WTC11 (cell line): Measurements from ENCODE around the gene SSBP2. TPM values are rescaled to one million over a fixed set of nuclear protein-coding genes. Genes with fewer than 3 reads are reported as not detected.
"Not testable (repeated sequence)": the region's sequence is repeated elsewhere in the genome, so short reads cannot be mapped to it uniquely, and the experiment has no call there.

Experiments
- ATAC-seq: fragments of 200-7000 bp; cut with Tn5 transposase; 2 replicates; pipeline ENCODE4 v1.10.0; 2021; ENCODE audit warnings: mild to moderate bottlenecking, moderate library complexity
- CTCF ChIA-PET: fragments of 300-600 bp; sonication (Branson Sonifier 250); formaldehyde crosslinking; loops from one replicate; lab custom pipeline; 2021; ENCODE audit warnings: antibody characterized with exemption; lab: Charles Lee
- POLR2A ChIA-PET: fragments of 350-600 bp; sonication (Branson Sonifier 250); formaldehyde crosslinking; loops from one replicate; lab custom pipeline; 2021; ENCODE audit warnings: antibody characterized with exemption; lab: Charles Lee
- DNase-seq: peaks from one replicate; pipeline ENCODE4 v3.0.0; 2021; ENCODE audit warnings: low spot score
- H3K27ac Mint-ChIP-seq: 2 replicates; pipeline ENCODE4 v1.8.0; 2021; ENCODE audit warnings: mixed read lengths
- H3K27me3 Mint-ChIP-seq: 2 replicates; pipeline ENCODE4 v1.8.0; 2021; ENCODE audit warnings: low read depth, mild to moderate bottlenecking, moderate library complexity, mixed read lengths
- H3K36me3 Mint-ChIP-seq: 2 replicates; pipeline ENCODE4 v1.8.0; 2021; ENCODE audit warnings: mixed read lengths
- H3K4me1 Mint-ChIP-seq: 2 replicates; pipeline ENCODE4 v1.8.0; 2022; ENCODE audit warnings: mixed read lengths
- H3K4me3 Mint-ChIP-seq: 2 replicates; pipeline ENCODE4 v1.8.0; 2021; ENCODE audit warnings: mild to moderate bottlenecking, moderate library complexity, mixed read lengths
- H3K9me3 Mint-ChIP-seq: 2 replicates; pipeline ENCODE4 v1.8.0; 2021; ENCODE audit warnings: mixed read lengths
- CBFB ChIP-seq: sonication (generic); formaldehyde crosslinking; IDR thresholded peaks from 2 replicates; pipeline ENCODE4 v1.8.1; 2022; ENCODE audit warnings: mild to moderate bottlenecking, low read depth, missing genetic modification reagents
- EMX1 ChIP-seq: fragments of 250-450 bp; sonication (Bioruptor Pico); IDR thresholded peaks from 2 replicates; pipeline ENCODE4 v1.8.0; 2021; ENCODE audit warnings: mild to moderate bottlenecking
- FOXK1 ChIP-seq: sonication (generic); formaldehyde crosslinking; IDR thresholded peaks from 2 replicates; pipeline ENCODE4 v1.8.0; 2022; ENCODE audit warnings: mild to moderate bottlenecking, moderate library complexity, missing genetic modification reagents
- FOXP4 ChIP-seq: sonication (generic); formaldehyde crosslinking; IDR thresholded peaks from 2 replicates; pipeline ENCODE4 v1.8.0; 2022; ENCODE audit warnings: mild to moderate bottlenecking, missing genetic modification reagents
- PREB ChIP-seq: sonication (generic); formaldehyde crosslinking; IDR thresholded peaks from 2 replicates; pipeline ENCODE4 v1.8.1; 2022; ENCODE audit warnings: mild to moderate bottlenecking, missing genetic modification reagents, moderate library complexity, borderline replicate concordance
- RELA ChIP-seq: sonication (generic); formaldehyde crosslinking; IDR thresholded peaks from 2 replicates; pipeline ENCODE4 v1.8.1; 2022; ENCODE audit warnings: missing genetic modification reagents, mild to moderate bottlenecking, borderline replicate concordance
- TCF7 ChIP-seq: sonication (generic); formaldehyde crosslinking; IDR thresholded peaks from 2 replicates; pipeline ENCODE4 v1.8.0; 2022; ENCODE audit warnings: mild to moderate bottlenecking, low read depth, missing genetic modification reagents, moderate library complexity
- USF2 ChIP-seq: sonication (generic); formaldehyde crosslinking; IDR thresholded peaks from 2 replicates; pipeline ENCODE4 v1.8.1; 2023; ENCODE audit warnings: mild to moderate bottlenecking, missing genetic modification reagents, moderate library complexity
- total RNA-seq: library from RNA; stranded (reverse); gene quantifications from 3 replicates; pipeline ENCODE4 v1.2.3, GENCODE V29; 2021
- TF ChIP-seq, protein P1 (sequence below): sonication (generic); formaldehyde crosslinking; IDR thresholded peaks from 2 replicates; pipeline ENCODE4 v1.8.1; 2022; ENCODE audit warnings: low read depth, missing genetic modification reagents, borderline replicate concordance
- TF ChIP-seq, protein P2 (sequence below): sonication (generic); formaldehyde crosslinking; IDR thresholded peaks from 2 replicates; pipeline ENCODE4 v1.8.1; 2023; ENCODE audit warnings: mild to moderate bottlenecking, missing genetic modification reagents
- TF ChIP-seq, protein P3 (sequence below): sonication (generic); formaldehyde crosslinking; IDR thresholded peaks from 2 replicates; pipeline ENCODE4 v1.8.0; 2022; ENCODE audit warnings: mild to moderate bottlenecking, missing genetic modification reagents

Gene SSBP2
- total RNA-seq, 1 experiment from 2014 or later: 24.9 TPM

DNA sequence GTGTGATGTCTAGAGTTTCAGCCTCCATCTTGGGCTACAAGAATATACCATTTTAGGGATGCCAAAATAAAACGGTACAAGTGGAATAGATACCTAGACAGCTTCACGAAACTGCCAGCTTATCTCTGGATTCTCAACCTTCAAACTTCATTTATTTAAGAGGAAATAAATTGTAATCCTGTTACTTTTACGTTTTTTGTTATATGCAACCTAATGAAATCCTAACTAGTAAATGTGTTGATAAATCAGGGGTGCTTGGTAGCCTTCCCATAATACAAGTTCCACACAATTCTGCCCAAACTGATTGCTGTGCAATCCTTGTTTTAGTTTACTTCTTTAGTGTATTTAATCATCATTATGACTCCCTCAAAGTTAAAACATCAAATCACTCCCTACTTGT is 75.5 kb downstream of the SSBP2 start:
- peaks cover 3% of the 10 kb centered on the region; the same call in 1 of the 2 replicates for H3K36me3 Mint-ChIP-seq
- ChIA-PET CTCF (no interaction called here), POLR2A (no interaction called here)
- ATAC-seq: no peak
- TF ChIP-seq, protein P1, sequence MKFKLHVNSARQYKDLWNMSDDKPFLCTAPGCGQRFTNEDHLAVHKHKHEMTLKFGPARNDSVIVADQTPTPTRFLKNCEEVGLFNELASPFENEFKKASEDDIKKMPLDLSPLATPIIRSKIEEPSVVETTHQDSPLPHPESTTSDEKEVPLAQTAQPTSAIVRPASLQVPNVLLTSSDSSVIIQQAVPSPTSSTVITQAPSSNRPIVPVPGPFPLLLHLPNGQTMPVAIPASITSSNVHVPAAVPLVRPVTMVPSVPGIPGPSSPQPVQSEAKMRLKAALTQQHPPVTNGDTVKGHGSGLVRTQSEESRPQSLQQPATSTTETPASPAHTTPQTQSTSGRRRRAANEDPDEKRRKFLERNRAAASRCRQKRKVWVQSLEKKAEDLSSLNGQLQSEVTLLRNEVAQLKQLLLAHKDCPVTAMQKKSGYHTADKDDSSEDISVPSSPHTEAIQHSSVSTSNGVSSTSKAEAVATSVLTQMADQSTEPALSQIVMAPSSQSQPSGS (CRISPR knock-in tag): no peak
- TF ChIP-seq, protein P2, sequence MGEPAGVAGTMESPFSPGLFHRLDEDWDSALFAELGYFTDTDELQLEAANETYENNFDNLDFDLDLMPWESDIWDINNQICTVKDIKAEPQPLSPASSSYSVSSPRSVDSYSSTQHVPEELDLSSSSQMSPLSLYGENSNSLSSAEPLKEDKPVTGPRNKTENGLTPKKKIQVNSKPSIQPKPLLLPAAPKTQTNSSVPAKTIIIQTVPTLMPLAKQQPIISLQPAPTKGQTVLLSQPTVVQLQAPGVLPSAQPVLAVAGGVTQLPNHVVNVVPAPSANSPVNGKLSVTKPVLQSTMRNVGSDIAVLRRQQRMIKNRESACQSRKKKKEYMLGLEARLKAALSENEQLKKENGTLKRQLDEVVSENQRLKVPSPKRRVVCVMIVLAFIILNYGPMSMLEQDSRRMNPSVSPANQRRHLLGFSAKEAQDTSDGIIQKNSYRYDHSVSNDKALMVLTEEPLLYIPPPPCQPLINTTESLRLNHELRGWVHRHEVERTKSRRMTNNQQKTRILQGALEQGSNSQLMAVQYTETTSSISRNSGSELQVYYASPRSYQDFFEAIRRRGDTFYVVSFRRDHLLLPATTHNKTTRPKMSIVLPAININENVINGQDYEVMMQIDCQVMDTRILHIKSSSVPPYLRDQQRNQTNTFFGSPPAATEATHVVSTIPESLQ (CRISPR knock-in tag): no peak
- TF ChIP-seq CBFB (CRISPR knock-in tag) (no peak), PREB (CRISPR knock-in tag) (no peak)
- TF ChIP-seq, protein P3, sequence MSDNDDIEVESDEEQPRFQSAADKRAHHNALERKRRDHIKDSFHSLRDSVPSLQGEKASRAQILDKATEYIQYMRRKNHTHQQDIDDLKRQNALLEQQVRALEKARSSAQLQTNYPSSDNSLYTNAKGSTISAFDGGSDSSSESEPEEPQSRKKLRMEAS (CRISPR knock-in tag): no peak
- no peak overlapping the region for H3K27ac Mint-ChIP-seq
- H3K4me3 Mint-ChIP-seq: no peak overlapping the region
- no peak for DNase-seq
- no peaks in the 10 kb centered on the region for H3K27me3 Mint-ChIP-seq
- no peaks in the 10 kb centered on the region for H3K4me1 Mint-ChIP-seq
- peaks cover 7% of the 10 kb centered on the region; the same call in 1 of the 2 replicates for H3K9me3 Mint-ChIP-seq

- TF ChIP-seq FOXP4 (CRISPR knock-in tag) (no peak), USF2 (no peak), EMX1 (CRISPR knock-in tag) (no peak), RELA (CRISPR knock-in tag) (no peak), FOXK1 (no peak), TCF7 (no peak)
- TF ChIP-seq, protein P1 (CRISPR knock-in tag): no peak
- peaks cover 6% of the 10 kb centered on the region for H3K9me3 Mint-ChIP-seq
- no peak overlapping the region for H3K27ac Mint-ChIP-seq
- CTCF ChIA-PET: no interaction called here
- no peaks in the 10 kb centered on the region for H3K27me3 Mint-ChIP-seq
- H3K36me3 Mint-ChIP-seq: 0 out of 2 replicates have a peak, but pooled peaks cover under 1% of the 10 kb centered on the region
- no peak overlapping the region for H3K4me3 Mint-ChIP-seq
- DNase-seq (no peak), ATAC-seq (no peak)
- POLR2A ChIA-PET: no interaction called here
- no peaks in the 10 kb centered on the region for H3K4me1 Mint-ChIP-seq
Measured at GRCh38 chr5:81665795-81666194, 85.1 kb downstream of the SSBP2 start.

DNA sequence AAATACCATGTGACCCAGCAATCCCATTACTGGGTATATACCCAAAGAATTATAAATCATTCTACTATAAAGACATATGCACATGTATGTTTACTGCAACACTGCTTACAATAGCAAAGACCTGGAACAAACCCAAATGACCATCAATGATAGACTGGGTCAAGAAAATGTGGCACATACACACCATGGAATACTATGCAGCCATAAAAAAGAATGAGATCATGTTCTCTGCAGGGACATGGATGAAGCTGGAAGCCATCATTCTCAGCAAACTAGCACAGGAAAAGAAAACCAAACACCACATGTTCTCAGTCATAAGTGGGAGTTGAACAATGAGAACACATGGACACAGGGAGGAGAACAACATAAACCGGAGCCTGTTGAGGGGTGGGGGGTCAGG is 90.3 kb downstream of the SSBP2 start:
- DNase-seq, CTCF ChIA-PET, H3K4me1 Mint-ChIP-seq, H3K4me3 Mint-ChIP-seq, H3K9me3 Mint-ChIP-seq, POLR2A ChIA-PET, H3K27ac Mint-ChIP-seq, H3K27me3 Mint-ChIP-seq, H3K36me3 Mint-ChIP-seq, ATAC-seq: not testable (repeated sequence)
